Tibial nerve (tissue), 4 donors: ENCODE results near the gene CUEDC1. TPM values are rescaled to one million over a fixed set of nuclear protein-coding genes. Genes with fewer than 3 reads are reported as not detected.

Source experiments
- DNase-seq, 2 donors: peaks; one replicate each; pipeline ENCODE4 v3.0.0-alpha.2; 2019; ENCODE audit warnings: low spot score in 2 of 2
- H3K27ac ChIP-seq, 4 donors: fragments of 200-600 bp; sonication (generic) in 3 of 4; one replicate each; pipeline ENCODE4 v1.5.1; 2017 to 2019; ENCODE audit warnings: mild to moderate bottlenecking in 1 of 4
- H3K27me3 ChIP-seq, 2 donors: fragments of 200-600 bp; sonication (generic) in 1 of 2; one replicate each; pipeline versions ENCODE4 v1.5.1 to v1.6.0; 2017 to 2019
- H3K36me3 ChIP-seq, 3 donors: fragments of 200-600 bp; sonication (generic); one replicate each; pipeline ENCODE4 v1.5.1; 2018 to 2019
- H3K4me1 ChIP-seq, 4 donors: fragments of 200-600 bp; sonication (generic) in 3 of 4; one replicate each; pipeline ENCODE4 v1.5.1; 2017 to 2019
- H3K4me3 ChIP-seq, 4 donors: fragments of 200-600 bp; sonication (generic) in 3 of 4; one replicate each; pipeline ENCODE4 v1.5.1; 2017 to 2019; ENCODE audit warnings: mild to moderate bottlenecking in 1 of 4, moderate library complexity in 1 of 4
- H3K9me3 ChIP-seq, 4 donors: fragments of 200-600 bp; sonication (generic) in 3 of 4; one replicate each; pipeline ENCODE4 v1.5.1; 2017 to 2019
- CTCF ChIP-seq, 5 experiments: fragments of 200-600 bp in 3 of 5; fragments of 450-650 bp in 2 of 5; sonication (generic) in 3 of 5; IDR thresholded peaks; one replicate each; pipeline ENCODE4 v1.5.1; 2016 to 2019; ENCODE audit warnings: antibody characterized with exemption in 5 of 5, mild to moderate bottlenecking in 3 of 5, moderate library complexity in 2 of 5
- EP300 ChIP-seq, 2 donors: sonication (generic); formaldehyde crosslinking; IDR thresholded peaks; one replicate each; pipeline ENCODE4 v1.6.1; 2017; ENCODE audit warnings: antibody characterized with exemption in 2 of 2, mild to moderate bottlenecking in 1 of 2
- POLR2A ChIP-seq, 2 donors: fragments of 450-650 bp; IDR thresholded peaks; one replicate each; pipeline ENCODE4 v1.6.1; 2017; ENCODE audit warnings: antibody characterized with exemption in 2 of 2, mild to moderate bottlenecking in 2 of 2, moderate library complexity in 2 of 2
- WGBS, 2 donors: methylation state at CpG; one replicate each; pipeline ENCODE4 v1.1.5; 2018; 5-methylcytosine and 5-hydroxymethylcytosine counted together
- total RNA-seq, 4 donors: library from RNA; depleted of rRNA; stranded (reverse); fragments of >200 nt; gene quantifications; one replicate each; pipeline ENCODE4 v1.1.0, GENCODE V29; 2016

Gene CUEDC1
- total RNA-seq, 4 donors from 2014 or later, result 32.1 to 55.5 (median 38.8) TPM

- TF ChIP-seq CTCF (IDR thresholded peaks at IDR 0.05) (no peak), EP300 (IDR thresholded peaks at IDR 0.05) (no peak), POLR2A (IDR thresholded peaks at IDR 0.05) (no peak)
- peaks cover 0 to 68% (median 15%) of the 10 kb centered on the region in 3 donors for H3K36me3 ChIP-seq
- WGBS, 2 donors, result 78 to 79% methylated on average over 1 of the region's 1 CpG
Measured at GRCh38 chr17:57842280-57842679, 112.9 kb downstream of the CUEDC1 start.

GRCh38 chr17:57839571-57839923 is 115.7 kb downstream of the CUEDC1 start:
- no peaks in the 10 kb centered on the region for H3K9me3 ChIP-seq
- DNase-seq, result no peak
- peaks cover 0 to 49% (median 15%) of the 10 kb centered on the region in 3 donors for H3K36me3 ChIP-seq
- H3K4me1 ChIP-seq, result no peaks in the 10 kb centered on the region
- no peak overlapping the region for H3K27ac ChIP-seq
- no peak overlapping the region for H3K4me3 ChIP-seq
- H3K27me3 ChIP-seq, result no peaks in the 10 kb centered on the region
- 91 to 92% methylated on average over 6 of the region's 6 CpGs for WGBS, 2 donors
- TF ChIP-seq EP300 (IDR thresholded peaks at IDR 0.05) (no peak), POLR2A (IDR thresholded peaks at IDR 0.05) (no peak), CTCF (IDR thresholded peaks at IDR 0.05) (no peak)

More at GRCh38 chr17:57842280-57842679, 112.9 kb downstream of the CUEDC1 start:
- no peak overlapping the region for H3K4me3 ChIP-seq
- no peaks in the 10 kb centered on the region for H3K27me3 ChIP-seq
- peaks cover 0 to 5% (median 0%) of the 10 kb centered on the region in 4 donors for H3K4me1 ChIP-seq
- DNase-seq, result no peak
- no peaks in the 10 kb centered on the region for H3K9me3 ChIP-seq
- H3K27ac ChIP-seq, result no peak overlapping the region

- 84 to 91% methylated on average over 6 of the region's 6 CpGs for whole genome bisulfite sequencing, 2 donors
- no peak for DNase-seq
Measured at GRCh38 chr17:57838857-57839570, 116.2 kb downstream of the CUEDC1 start.

GRCh38 chr17:57838453-57838852 is 116.8 kb downstream of the CUEDC1 start:
- no peaks in the 10 kb centered on the region for H3K27me3 ChIP-seq
- peaks cover 0 to 3% (median 0%) of the 10 kb centered on the region in 4 donors for H3K4me1 ChIP-seq
- no peak overlapping the region for H3K27ac ChIP-seq
- peaks cover 0 to 45% (median 15%) of the 10 kb centered on the region in 3 donors for H3K36me3 ChIP-seq
- WGBS, 2 donors, result 74 to 77% methylated on average over 4 of the region's 4 CpGs
- TF ChIP-seq POLR2A (IDR thresholded peaks at IDR 0.05) (no peak), EP300 (IDR thresholded peaks at IDR 0.05) (no peak), CTCF (IDR thresholded peaks at IDR 0.05) (no peak)
- no peaks in the 10 kb centered on the region for H3K9me3 ChIP-seq
- H3K4me3 ChIP-seq, result no peak overlapping the region
- no peak for DNase-seq

More at GRCh38 chr17:57838857-57839570, 116.2 kb downstream of the CUEDC1 start:
- Histone ChIP-seq H3K9me3 (no peaks in the 10 kb centered on the region), H3K4me3 (no peak overlapping the region), H3K36me3 (peaks cover 0 to 45% (median 15%) of the 10 kb centered on the region in 3 donors), H3K27ac (no peak overlapping the region), H3K4me1 (no peaks in the 10 kb centered on the region), H3K27me3 (no peaks in the 10 kb centered on the region)
- TF ChIP-seq CTCF (IDR thresholded peaks at IDR 0.05), result no peak
- no peak for TF ChIP-seq POLR2A (IDR thresholded peaks at IDR 0.05)
- TF ChIP-seq EP300 (IDR thresholded peaks at IDR 0.05), result no peak

GRCh38 chr17:57835333-57835900 is 119.8 kb downstream of the CUEDC1 start:
- no peaks in the 10 kb centered on the region for H3K27me3 ChIP-seq
- no peaks in the 10 kb centered on the region for H3K9me3 ChIP-seq
- H3K4me1 ChIP-seq, result peaks cover 0 to 19% (median 8%) of the 10 kb centered on the region in 4 donors
- no peak overlapping the region for H3K27ac ChIP-seq
- TF ChIP-seq EP300 (IDR thresholded peaks at IDR 0.05) (no peak), POLR2A (IDR thresholded peaks at IDR 0.05) (no peak)
- no peak for DNase-seq
- 84 to 96% methylated on average over 2 of the region's 2 CpGs for WGBS, 2 donors
- H3K4me3 ChIP-seq, result no peak overlapping the region
- H3K36me3 ChIP-seq, result peaks cover 0 to 31% (median 15%) of the 10 kb centered on the region in 3 donors
